Endodermal cell (in vitro differentiated cells): ENCODE results near the gene RBM34. TPM values are rescaled to one million over a fixed set of nuclear protein-coding genes. Genes with fewer than 3 reads are reported as not detected.
A peak's percentile ranks its signal among the peaks of the same experiment; 100 is the strongest.

Experiments
- DNase-seq: peaks from one replicate; pipeline ENCODE4 v3.0.0-alpha.2; 2017
- H3K27ac ChIP-seq: 2 replicates; pipeline ENCODE4 v1.5.1; 2013; ENCODE audit warnings: mild to moderate bottlenecking, low read depth, low read length, moderate library complexity
- H3K27me3 ChIP-seq: 2 replicates; pipeline ENCODE4 v1.6.1; 2013; ENCODE audit warnings: mild to moderate bottlenecking, low read length, moderate library complexity; ENCODE audit not compliant: insufficient read depth, control insufficient read depth, poor library complexity, severe bottlenecking
- H3K36me3 ChIP-seq: 2 replicates; pipeline ENCODE4 v1.7.0; 2013; ENCODE audit warnings: mild to moderate bottlenecking, low read length, moderate library complexity; ENCODE audit not compliant: control insufficient read depth, insufficient read depth
- H3K4me1 ChIP-seq: one replicate; pipeline ENCODE4 v1.7.0; 2013; ENCODE audit warnings: low read length; ENCODE audit not compliant: control insufficient read depth, insufficient read depth
- H3K4me3 ChIP-seq: 2 replicates; pipeline ENCODE4 v1.5.1; 2013; ENCODE audit warnings: mild to moderate bottlenecking, low read length, moderate library complexity
- H3K9ac ChIP-seq: 2 replicates; pipeline ENCODE4 v1.6.1; 2013; ENCODE audit warnings: mild to moderate bottlenecking, low read length, moderate library complexity; ENCODE audit not compliant: poor library complexity, severe bottlenecking; ENCODE audit errors: extremely low read depth
- H3K9me3 ChIP-seq: 2 replicates; pipeline ENCODE4 v1.6.1; 2013; ENCODE audit warnings: mild to moderate bottlenecking, low read length, moderate library complexity; ENCODE audit not compliant: control insufficient read depth
- H3K27ac Mint-ChIP-seq: 2 replicates; pipeline ENCODE4 v1.8.0; 2020; ENCODE audit warnings: mixed read lengths
- H3K27me3 Mint-ChIP-seq: 2 replicates; pipeline ENCODE4 v1.8.0; 2021; ENCODE audit warnings: mild to moderate bottlenecking, mixed read lengths; ENCODE audit not compliant: insufficient read depth
- H3K36me3 Mint-ChIP-seq: 2 replicates; pipeline ENCODE4 v1.8.0; 2020; ENCODE audit warnings: low read depth, mixed read lengths
- H3K4me1 Mint-ChIP-seq: 2 replicates; pipeline ENCODE4 v1.8.0; 2020; ENCODE audit warnings: mixed read lengths
- H3K4me3 Mint-ChIP-seq: 2 replicates; pipeline ENCODE4 v1.8.0; 2020; ENCODE audit warnings: mild to moderate bottlenecking, moderate library complexity, mixed read lengths
- H3K9me3 Mint-ChIP-seq: 2 replicates; pipeline ENCODE4 v1.8.0; 2020; ENCODE audit warnings: mild to moderate bottlenecking, mixed read lengths
- WGBS, 2 experiments: methylation state at CpG; one replicate each; pipeline versions ENCODE4 v1.1.5 to v1.1.7; 2013; ENCODE audit warnings: missing lambda C conversion rate in 2 of 2, mixed read lengths in 1 of 2; ENCODE audit not compliant: insufficient coverage in 1 of 2, insufficient read length in 1 of 2; 5-methylcytosine and 5-hydroxymethylcytosine counted together
- total RNA-seq, 2 donors: library from RNA; stranded (reverse); fragmentation: NEBNext Ultra II Directional in 1 of 2; extraction: Animal tissue kit (Norgen Biotek cat#: 25700) in 1 of 2; gene quantifications; 2 replicates in 1 of 2; 3 replicates in 1 of 2; pipeline ENCODE4 v1.2.1, GENCODE V29; 2021
- TF ChIP-seq, protein P1 (sequence below): fragments of 200-600 bp; sonication (generic); conservative IDR thresholded peaks from 2 replicates; pipeline ENCODE4 v1.5.0; 2021; ENCODE audit warnings: antibody characterized with exemption, mild to moderate bottlenecking

RBM34 gene
- total RNA-seq, 2 donors from 2014 or later, result 104 to 127 TPM

DNA sequence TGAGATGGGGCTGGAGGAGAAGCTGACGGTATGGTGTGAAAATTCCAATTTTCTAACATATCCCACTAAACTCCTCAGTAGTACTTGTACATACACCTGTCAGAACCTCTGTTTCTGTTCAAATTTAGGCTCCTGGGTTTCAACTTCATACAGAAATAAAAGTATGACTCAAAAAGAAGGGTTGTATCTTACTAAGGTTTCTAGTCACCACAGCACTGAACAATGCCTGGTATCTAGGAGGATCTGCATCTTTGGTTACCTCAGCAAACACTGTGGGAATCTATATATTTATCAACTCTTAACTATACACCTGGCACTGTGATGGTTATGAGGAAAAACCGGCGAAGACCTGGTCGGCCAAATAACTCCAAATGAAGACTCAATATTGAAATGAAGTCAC lies 13.8 kb downstream of the RBM34 start:
- no peaks in the 10 kb centered on the region for H3K27me3 Mint-ChIP-seq
- H3K36me3 Mint-ChIP-seq, result peaks cover 82% of the 10 kb centered on the region

DNA sequence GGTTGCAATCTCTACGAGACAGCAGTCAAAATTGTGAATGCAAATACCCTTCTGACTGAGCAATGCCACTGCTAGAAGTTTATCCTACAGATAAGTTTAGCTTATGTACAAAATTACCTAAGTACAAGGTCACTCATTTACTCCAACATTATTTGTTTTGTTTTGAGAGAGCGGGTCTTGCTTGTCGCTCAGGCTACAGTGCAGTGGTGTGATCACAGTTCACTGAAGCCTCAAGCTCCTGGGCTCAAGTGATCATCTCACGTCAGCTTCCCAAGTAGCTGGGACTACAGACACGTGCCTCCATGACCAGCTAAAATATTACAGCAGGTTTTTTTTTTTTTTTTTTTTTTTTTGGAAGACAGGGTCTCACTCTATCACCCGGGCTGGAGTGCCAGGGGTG lies 15.4 kb downstream of the RBM34 start:
- Mint-ChIP-seq H3K4me1 (no peaks in the 10 kb centered on the region), H3K36me3 (peaks cover 85% of the 10 kb centered on the region), H3K27ac (peak overlapping the region; percentile 44), H3K4me3 (no peak overlapping the region), H3K27me3 (no peaks in the 10 kb centered on the region), H3K9me3 (peaks cover 6% of the 10 kb centered on the region)
- DNase-seq, result no peak
- TF ChIP-seq, protein P1, sequence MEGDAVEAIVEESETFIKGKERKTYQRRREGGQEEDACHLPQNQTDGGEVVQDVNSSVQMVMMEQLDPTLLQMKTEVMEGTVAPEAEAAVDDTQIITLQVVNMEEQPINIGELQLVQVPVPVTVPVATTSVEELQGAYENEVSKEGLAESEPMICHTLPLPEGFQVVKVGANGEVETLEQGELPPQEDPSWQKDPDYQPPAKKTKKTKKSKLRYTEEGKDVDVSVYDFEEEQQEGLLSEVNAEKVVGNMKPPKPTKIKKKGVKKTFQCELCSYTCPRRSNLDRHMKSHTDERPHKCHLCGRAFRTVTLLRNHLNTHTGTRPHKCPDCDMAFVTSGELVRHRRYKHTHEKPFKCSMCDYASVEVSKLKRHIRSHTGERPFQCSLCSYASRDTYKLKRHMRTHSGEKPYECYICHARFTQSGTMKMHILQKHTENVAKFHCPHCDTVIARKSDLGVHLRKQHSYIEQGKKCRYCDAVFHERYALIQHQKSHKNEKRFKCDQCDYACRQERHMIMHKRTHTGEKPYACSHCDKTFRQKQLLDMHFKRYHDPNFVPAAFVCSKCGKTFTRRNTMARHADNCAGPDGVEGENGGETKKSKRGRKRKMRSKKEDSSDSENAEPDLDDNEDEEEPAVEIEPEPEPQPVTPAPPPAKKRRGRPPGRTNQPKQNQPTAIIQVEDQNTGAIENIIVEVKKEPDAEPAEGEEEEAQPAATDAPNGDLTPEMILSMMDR, result no peak
- Histone ChIP-seq H3K9ac (no peak overlapping the region), H3K27me3 (no peaks in the 10 kb centered on the region), H3K9me3 (peaks cover 6% of the 10 kb centered on the region), H3K4me1 (no peaks in the 10 kb centered on the region), H3K27ac (no peak overlapping the region), H3K4me3 (no peak overlapping the region), H3K36me3 (peaks cover 88% of the 10 kb centered on the region)
- WGBS, 2 experiments, result 95 to 97% methylated on average over 5 to 6 of the region's 6 CpGs

More for the DNA sequence above, 13.8 kb downstream of the RBM34 start:
- H3K27me3 ChIP-seq, result no peaks in the 10 kb centered on the region
- TF ChIP-seq, protein P1, result no peak
- Mint-ChIP-seq H3K4me1 (no peaks in the 10 kb centered on the region), H3K9me3 (no peaks in the 10 kb centered on the region), H3K27ac (no peak overlapping the region), H3K4me3 (no peak overlapping the region)
- peaks cover 92% of the 10 kb centered on the region for H3K36me3 ChIP-seq
- H3K4me1 ChIP-seq, result no peaks in the 10 kb centered on the region
- H3K9me3 ChIP-seq, result peaks cover 5% of the 10 kb centered on the region
- H3K9ac ChIP-seq, result no peak overlapping the region
- DNase-seq, result no peak
- WGBS, 2 experiments, result 91 to 100% methylated on average over 2 to 4 of the region's 4 CpGs
- H3K4me3 ChIP-seq, result no peak overlapping the region
- no peak overlapping the region for H3K27ac ChIP-seq

DNA sequence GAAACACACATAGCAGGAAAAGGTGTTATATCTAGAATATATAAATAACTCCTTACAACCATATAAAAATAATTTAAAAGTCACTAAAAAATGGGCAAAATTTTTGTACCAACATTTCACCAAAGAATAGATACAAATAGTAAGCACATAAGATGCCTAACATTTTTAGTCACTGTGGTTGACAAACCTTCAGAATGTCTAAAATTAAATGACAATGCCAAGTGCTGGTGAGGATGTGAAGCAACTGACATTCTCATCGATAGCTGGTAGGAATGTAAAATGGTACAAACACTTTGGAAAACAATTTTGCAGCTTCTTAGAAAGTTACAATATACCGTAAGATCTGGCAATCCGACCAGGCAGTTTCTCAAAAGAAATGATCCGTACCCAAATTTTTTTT lies 18.1 kb downstream of the RBM34 start:
- H3K36me3 Mint-ChIP-seq, result peaks cover 86% of the 10 kb centered on the region
- no peaks in the 10 kb centered on the region for H3K4me1 Mint-ChIP-seq
- no peak overlapping the region for H3K4me3 ChIP-seq
- peaks cover 6% of the 10 kb centered on the region for H3K9me3 Mint-ChIP-seq
- no peak overlapping the region for H3K27ac Mint-ChIP-seq
- no peak overlapping the region for H3K4me3 Mint-ChIP-seq
- DNase-seq, result no peak
- no peaks in the 10 kb centered on the region for H3K4me1 ChIP-seq
- no peak overlapping the region for H3K27ac ChIP-seq
- H3K9ac ChIP-seq, result no peak overlapping the region
- TF ChIP-seq, protein P1, result no peak
- peaks cover 6% of the 10 kb centered on the region for H3K9me3 ChIP-seq
- H3K36me3 ChIP-seq, result peaks cover 83% of the 10 kb centered on the region
- H3K27me3 ChIP-seq, result no peaks in the 10 kb centered on the region
- H3K27me3 Mint-ChIP-seq, result no peaks in the 10 kb centered on the region
- 100% methylated on average over 4 of the region's 4 CpGs for WGBS, 2 experiments
